KBM-7 (cell line): Measurements from ENCODE around the gene DGKK.
A peak's percentile ranks its signal among the peaks of the same experiment; 100 is the strongest.

Source experiments
- DNase-seq: peaks from one replicate; pipeline ENCODE4 v3.0.0-alpha.2; 2015
- in situ Hi-C: fragments of 300-500 bp; cut with MboI; formaldehyde crosslinking; loops from 2 replicates; pipeline ENCODE4 v1.14.3; 2020; ENCODE audit warnings: low sequenced_read_pairs, low pct_unique_long_range_greater_than_20kb, mixed read lengths

Gene DGKK

GRCh38 chrX:50470103-50471031, at the start of gene DGKK:
TSS of gene DGKK (minus strand) at chrX:50470825. CDS start at chrX:50470678, 147 bp downstream.
- in situ Hi-C loops: no loop called here
- DNase-seq: no peak

GRCh38 chrX:50514811-50515210, 44.2 kb upstream of the DGKK start:
- in situ Hi-C loops: no loop called here
- DNase-seq: no peak

- DNase-seq: no peak
- in situ Hi-C loops: no loop called here
These were observed 26.5 kb upstream of the DGKK start for GRCh38 chrX:50497114-50497513.

DNA sequence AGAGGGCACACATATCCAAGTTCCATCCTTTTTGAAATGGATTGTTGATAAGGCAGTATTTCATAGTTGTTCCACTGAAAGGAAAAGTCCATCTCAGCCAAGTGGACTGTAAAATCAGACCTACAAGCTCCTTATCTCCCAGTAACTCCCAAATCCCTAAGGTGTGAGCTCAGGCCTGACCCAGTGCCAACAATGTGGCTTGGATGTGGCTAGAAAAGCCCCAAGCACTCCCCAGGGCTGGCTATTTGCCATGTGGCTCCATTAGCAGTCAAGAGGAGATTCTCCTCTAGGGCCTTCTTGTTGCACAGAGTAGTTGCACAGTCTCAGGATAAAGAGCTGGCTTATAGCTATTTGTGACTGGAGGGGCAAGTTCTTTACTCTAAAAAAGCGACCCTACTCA, 25.0 kb upstream of the DGKK start:
- no peak for DNase-seq
- in situ Hi-C loops: no loop called here

GRCh38 chrX:50492720-50493119, 22.1 kb upstream of the DGKK start:
- no peak for DNase-seq
- in situ Hi-C loops: no loop called here

DNA sequence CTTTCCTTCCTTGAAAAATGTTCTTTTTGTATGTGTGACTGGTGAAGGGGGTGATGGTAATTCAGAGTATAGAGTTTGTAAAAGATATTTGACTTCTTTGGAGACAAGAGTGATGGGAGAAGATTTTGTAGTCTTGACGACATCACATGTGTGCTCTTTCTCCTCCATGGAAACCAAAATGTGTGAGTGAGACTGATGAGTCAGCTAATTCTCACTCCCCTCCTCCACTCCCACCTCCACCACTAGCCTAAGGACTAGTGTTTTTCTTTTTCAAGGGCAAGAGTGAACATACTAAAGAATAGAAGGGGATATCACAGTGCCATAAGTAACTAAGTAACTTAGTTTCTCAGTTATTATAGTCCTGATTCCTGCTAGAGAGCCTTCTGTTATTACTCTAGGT, 14.0 kb upstream of the DGKK start:
- DNase-seq: no peak

GRCh38 chrX:50483283-50483682, 12.7 kb upstream of the DGKK start:
- DNase-seq: peak; percentile 9
- in situ Hi-C loops: no loop called here

More for the DNA sequence above, 14.0 kb upstream of the DGKK start:
- in situ Hi-C loops: no loop called here

DNA sequence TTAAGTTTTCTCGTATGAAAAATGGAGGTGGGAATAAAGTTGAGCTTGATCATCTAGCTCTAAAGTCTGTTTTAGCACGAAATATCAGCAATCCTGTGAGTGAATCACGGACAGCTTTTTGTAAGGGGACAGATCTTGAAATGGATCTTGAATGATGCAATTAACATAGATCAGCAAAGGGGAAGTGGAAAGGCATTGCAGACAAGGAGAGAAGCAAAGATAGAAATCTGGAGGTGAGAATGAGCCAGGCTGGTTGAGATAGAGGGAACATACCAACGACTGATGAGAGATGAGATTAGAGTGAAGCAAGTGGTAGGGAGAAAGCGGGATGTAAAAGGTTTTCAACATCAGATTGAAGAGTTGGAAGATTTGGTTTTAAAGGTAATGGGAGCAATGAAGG, 4.6 kb upstream of the DGKK start:
- DNase-seq: no peak
- in situ Hi-C loops: no loop called here

DNA sequence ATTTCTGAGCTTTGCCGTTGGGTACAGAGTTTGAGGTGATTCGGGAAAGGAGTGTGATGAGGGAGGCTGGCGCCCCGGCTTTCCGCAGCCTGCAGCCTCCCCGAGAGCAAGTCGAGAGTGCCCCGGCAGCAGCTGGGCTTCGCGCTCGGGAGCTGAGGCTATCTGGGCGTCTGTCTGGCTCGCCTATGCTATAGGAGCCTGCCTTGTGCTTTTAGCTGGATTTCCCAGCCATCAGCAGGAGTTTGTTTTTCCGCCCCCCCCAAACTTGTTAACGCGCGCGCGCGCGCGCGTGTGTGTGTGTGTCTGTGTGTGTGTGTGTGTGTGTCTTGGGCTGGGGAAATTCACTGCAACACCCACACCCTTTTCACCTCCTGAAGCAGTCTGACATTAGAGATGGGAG, 765 bp upstream of the DGKK start:
- in situ Hi-C loops: no loop called here

DNA sequence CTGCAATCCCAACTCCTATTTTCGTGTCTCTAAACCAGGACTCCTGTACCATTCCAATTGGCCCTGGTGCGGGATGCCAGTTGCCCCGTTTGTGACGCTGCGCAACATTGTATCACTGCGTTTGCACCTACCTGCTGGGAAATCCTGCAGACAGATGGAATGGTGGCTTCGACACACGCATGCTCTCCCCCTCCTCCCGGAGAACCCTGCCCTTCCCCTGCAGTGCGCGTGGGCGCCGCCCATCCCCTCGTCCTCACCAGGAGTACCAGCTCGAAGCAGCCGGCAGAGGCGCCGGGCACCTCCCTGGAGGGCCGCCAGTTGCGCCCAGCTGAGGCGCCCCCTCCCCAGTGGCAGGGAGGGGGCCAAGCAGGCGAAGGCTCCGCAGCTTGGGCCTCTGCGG, 1.4 kb downstream of the DGKK start:
- in situ Hi-C loops: no loop called here
- DNase-seq: no peak

More for the DNA sequence above, 765 bp upstream of the DGKK start:
- DNase-seq: no peak

DNA sequence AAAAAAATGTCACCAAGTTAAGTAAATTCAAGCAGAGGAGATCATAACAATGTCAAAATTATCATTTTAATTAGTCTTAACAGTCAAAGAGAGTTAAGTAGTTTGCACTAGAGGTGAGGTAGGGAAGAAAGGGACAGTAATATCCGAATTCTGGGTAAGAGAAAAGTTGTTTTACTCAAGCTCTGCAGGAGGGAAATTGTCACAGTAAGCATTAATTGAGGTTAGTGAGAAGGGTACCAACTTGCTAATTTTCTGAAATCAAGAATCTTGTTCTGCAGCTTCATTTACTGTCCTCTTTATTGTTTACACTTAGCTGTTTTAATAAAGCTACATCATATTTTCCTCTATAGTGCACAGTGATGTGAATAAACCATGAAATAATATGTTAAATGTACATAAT, 11.0 kb downstream of the DGKK start:
- in situ Hi-C loops: no loop called here
- DNase-seq: no peak

GRCh38 chrX:50458483-50458882, 12.1 kb downstream of the DGKK start:
- DNase-seq: no peak
- in situ Hi-C loops: no loop called here

GRCh38 chrX:50456712-50457484, 13.7 kb downstream of the DGKK start:
- in situ Hi-C loops: no loop called here
- peak; percentile 8 for DNase-seq

DNA sequence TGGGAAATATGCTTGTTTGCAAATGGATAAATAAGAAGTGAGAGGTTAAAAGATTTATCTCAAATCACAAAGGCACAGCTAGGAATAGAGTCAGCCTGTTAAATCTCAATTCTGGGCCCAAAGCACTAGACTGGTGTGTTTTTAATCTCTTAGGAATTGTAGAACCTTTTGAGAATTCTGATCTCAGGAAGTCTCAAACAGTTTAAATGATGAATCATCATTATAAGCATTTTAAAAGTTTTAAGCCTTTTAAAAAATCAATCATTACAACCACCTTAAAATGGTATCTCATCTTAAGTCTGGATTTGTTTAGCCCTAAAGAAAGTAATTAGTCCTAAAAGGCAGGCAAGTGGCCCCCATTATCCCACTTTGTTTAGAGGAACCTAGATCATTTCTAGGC, 17.8 kb downstream of the DGKK start:
- DNase-seq: no peak
- in situ Hi-C loops: no loop called here

GRCh38 chrX:50450324-50450723, 20.3 kb downstream of the DGKK start:
- in situ Hi-C loops: no loop called here
- DNase-seq: no peak

- peak; percentile 57 for DNase-seq
- in situ Hi-C loops: no loop called here
These were observed 22.1 kb downstream of the DGKK start for GRCh38 chrX:50448565-50448964.

DNA sequence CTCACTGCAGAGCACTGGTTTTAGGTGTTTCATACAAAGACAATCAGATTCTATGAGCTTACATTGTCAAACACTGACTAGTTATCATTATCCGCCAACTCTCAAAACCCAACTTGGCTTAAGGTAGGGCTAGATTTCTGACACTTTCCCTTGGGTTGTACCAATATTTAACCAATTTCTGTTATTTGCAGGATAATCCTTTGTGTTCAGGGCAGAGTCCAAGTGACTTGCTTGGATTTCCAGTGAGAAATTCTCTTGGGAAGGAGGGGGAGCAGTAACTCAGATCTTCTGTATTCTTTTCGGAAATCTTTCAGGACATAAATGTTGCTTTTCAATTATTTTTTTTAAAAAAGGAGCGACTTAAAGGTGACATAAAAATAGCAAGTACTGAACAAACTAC, 23.1 kb downstream of the DGKK start:
- in situ Hi-C loops: no loop called here
- DNase-seq: no peak

- in situ Hi-C loops: no loop called here
- no peak for DNase-seq
These were observed 28.1 kb downstream of the DGKK start for GRCh38 chrX:50442426-50443116.

- DNase-seq: no peak
- in situ Hi-C loops: no loop called here
These were observed 33.8 kb downstream of the DGKK start for GRCh38 chrX:50436797-50437196.

DNA sequence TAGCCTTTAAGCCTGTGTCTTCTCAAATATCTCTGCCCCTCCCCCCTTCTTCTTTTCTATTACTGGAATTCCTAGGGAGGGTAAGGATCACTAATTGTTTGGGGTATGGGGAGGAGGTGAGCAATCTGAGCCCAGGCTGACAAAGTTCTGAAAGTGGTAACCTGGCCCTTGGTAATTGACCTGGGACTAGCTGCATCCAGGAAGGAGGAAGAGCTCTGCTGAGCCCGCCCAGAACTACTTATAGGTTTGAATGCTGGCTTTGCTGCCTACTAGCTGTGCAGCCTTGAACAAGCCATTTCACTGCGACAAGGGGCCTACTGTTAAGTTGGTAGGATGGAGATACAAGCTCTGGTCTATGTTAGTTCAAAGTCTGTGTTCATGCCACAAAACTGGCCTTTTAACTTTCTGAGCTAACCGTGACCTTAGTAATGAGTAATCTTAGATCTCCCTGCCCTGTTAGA, 37.8 kb downstream of the DGKK start:
- in situ Hi-C loops: no loop called here

More for the DNA sequence above, 37.8 kb downstream of the DGKK start:
- DNase-seq: no peak
